GM12801 (cell line): ENCODE data around the gene HUWE1.

ENCODE experiments used
- TF ChIP-seq, protein P1 (sequence below): IDR thresholded peaks from one replicate; pipeline ENCODE4 v1.5.1; 2011; ENCODE audit warnings: control low read depth; ENCODE audit not compliant: insufficient read length; ENCODE audit errors: extremely low read depth

Gene HUWE1

DNA sequence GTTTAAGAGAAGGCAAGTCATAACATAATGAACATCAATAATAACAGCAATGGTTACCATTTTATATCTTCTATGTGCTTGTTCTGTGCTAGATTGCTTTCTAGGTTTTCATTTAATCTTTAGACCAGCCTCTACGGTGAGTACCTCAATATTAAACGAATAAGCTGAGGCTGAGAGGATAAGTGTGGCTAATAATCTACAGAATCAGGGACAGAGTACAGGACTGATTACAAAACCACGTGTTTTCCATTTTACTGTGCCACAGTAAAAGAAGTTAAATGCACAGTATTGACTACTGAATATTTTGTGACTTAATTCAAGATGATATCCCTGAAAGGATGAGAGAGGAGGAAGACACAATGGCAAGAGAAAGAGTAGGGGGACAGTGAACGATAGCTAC, 56.3 kb downstream of the HUWE1 start:
- TF ChIP-seq, protein P1, sequence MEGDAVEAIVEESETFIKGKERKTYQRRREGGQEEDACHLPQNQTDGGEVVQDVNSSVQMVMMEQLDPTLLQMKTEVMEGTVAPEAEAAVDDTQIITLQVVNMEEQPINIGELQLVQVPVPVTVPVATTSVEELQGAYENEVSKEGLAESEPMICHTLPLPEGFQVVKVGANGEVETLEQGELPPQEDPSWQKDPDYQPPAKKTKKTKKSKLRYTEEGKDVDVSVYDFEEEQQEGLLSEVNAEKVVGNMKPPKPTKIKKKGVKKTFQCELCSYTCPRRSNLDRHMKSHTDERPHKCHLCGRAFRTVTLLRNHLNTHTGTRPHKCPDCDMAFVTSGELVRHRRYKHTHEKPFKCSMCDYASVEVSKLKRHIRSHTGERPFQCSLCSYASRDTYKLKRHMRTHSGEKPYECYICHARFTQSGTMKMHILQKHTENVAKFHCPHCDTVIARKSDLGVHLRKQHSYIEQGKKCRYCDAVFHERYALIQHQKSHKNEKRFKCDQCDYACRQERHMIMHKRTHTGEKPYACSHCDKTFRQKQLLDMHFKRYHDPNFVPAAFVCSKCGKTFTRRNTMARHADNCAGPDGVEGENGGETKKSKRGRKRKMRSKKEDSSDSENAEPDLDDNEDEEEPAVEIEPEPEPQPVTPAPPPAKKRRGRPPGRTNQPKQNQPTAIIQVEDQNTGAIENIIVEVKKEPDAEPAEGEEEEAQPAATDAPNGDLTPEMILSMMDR: no peak

DNA sequence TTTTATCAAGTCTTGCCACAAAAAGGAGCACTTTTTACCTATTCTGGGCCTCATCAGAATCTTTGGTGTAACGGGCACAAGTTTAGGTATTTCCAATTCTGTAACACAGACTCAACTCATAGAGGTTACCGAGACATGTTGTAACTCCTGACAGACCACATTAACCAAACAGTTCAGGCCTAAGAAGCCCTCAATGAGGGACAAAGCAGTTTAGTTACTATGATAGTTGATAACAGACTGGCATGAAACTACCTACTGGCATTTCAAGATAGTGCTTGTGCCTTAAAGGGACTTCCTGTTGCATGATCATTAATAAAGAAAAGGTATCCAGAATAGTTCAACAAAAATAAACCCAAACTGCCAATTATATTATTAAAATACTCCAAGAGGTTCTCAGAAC, 64.1 kb downstream of the HUWE1 start:
- TF ChIP-seq, protein P1: no peak

DNA sequence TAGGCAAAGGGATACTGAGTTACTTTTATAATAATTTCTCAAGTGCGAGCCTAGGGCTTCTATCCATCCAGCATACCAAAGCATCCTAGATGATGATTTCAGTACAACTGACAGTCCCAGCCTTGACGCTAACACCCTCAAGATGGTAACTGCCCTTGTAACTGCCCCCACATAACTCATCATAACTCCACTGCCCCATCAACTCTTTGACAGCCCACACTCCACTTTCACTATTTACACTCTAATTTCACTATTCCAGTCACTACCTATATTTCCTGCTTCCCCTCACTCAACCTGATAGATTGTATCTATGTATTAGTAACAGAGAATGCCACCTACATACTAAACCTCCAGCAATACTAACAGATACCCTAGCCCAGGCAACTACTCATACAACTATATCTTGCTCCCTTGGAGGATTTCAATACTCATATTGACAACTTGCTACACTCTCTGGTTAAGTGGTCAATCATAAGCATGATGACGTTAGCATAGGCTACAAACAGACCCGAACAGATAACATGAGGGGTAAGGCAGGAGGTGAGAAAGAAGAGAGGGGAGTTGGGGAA, 65.0 kb downstream of the HUWE1 start:
- TF ChIP-seq, protein P1: no peak

DNA sequence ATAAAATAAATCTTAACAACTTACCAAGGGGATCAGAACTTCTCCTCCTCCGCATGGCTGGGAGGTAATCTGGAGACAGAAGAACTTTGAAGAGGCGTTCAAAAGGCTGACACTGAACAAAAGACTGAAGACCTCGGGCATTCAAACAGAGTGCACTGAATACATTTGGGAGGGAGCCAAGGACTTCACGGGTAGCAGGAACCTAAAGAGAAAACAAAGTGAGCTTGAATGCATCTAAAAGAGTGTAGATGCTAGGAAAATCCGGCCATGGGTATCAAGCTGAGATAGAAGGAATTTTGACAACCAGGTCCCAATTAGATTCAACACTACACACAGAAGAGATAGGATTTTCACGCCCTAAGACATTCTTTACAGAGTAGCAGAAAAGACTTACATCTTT, 69.6 kb downstream of the HUWE1 start:
- TF ChIP-seq, protein P1: no peak

DNA sequence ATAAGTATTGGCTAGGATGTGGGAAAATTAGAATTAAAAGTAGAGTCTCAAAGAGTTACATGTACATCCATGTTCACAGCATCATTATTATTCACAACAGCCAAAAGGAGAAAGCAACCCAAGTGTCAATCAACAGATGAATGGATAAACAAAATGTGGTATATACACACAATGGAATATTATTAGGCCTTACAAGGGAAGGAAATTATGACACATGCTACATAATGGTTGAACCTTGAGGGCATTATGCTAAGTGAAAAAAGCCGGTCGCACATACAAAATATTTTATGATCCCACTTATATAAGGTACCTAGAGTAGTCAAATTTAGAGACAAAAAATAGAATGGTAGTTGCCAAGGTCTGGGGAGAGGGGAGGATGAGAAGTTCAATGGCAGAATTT, 80.1 kb downstream of the HUWE1 start:
- TF ChIP-seq, protein P1: no peak

DNA sequence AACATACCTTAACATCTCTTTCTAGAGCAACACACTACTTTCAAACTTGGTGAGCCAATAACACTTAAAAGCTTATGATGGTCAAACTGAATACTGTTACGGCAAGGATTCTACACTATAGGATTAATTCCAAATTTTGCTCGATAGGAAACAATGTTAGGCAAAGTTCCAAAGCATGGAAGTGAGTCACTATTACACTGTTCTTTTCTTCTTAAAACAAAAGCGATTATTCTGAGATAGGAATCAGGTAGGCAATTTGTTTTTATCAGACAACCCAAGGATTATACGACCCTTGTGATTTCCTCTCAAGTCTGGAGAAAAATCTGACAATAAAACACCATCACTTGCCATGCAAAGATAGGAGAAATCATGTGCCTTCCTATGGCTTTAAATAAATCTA, 81.5 kb downstream of the HUWE1 start:
- TF ChIP-seq, protein P1: no peak

DNA sequence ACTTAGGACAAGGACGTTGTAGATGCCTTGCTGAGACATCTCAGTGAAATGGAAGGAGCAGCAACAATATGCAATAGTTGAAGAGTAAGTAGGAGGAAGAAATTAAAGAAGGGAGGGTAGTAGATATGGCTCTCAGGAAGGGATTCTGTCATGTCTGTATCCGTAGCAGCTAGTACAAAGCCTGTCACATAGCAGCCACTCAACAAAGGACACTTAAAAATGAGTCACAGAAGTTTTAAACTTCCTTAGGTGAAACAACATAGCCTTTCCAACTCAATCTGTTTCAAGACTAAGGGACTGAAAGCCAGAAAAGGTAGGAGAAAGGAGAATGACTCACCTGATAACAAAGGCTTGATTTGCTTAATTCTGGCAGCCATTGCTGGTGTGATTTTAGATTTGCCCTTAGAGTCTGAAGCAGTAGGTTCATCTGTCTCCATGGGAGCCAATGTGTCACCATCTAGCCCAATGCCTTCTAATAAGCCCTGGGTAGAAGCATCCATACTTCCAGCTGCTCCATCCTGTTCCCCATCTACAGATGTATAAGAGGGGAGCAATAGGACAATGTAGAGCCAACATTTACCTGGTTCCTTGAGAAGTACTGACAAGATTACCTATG, 86.6 kb downstream of the HUWE1 start:
- TF ChIP-seq, protein P1: no peak

DNA sequence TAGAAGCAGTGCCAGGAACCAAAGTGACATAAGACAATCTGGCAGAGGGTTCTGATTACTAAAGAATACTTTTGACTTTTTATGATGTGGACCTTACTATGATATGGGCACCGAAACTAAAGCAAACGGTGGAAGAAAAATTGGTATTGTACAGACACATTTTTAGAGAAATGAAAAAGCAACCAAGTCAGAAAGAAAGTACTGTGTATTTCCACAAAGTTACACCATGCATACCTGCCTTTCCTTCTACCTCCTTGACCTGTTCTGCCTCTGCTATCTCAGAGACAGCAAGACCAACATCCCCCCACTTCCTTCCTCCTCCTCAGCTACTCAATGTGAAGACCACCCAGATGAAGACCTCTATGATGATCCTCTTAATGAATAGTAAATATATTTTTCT, 88.3 kb downstream of the HUWE1 start:
- TF ChIP-seq, protein P1: no peak
